ENCODE data around the gene NSUN7.
"Not testable (repeated sequence)": the region's sequence is repeated elsewhere in the genome, so short reads cannot be mapped to it uniquely, and the experiment has no call there.

NSUN7 gene
- total RNA-seq = 0.04 to 1.2 (median 0.05) reads per million in 3 experiments

GRCh38 chr4:40749717-40750460 is at the start of gene NSUN7:
TSS of gene NSUN7 (plus strand) at chr4:40749955. CDS start at chr4:40750694, 739 bp downstream.
- no peak for DNase-seq

- DNase-seq = peak; percentile 6
These were observed 47.5 kb upstream of the NSUN7 start for GRCh38 chr4:40702137-40702799.

- DNase-seq = no peak
These were observed 47.0 kb upstream of the NSUN7 start for GRCh38 chr4:40702800-40703151.

- no peak for DNase-seq
These were observed 45.7 kb upstream of the NSUN7 start for GRCh38 chr4:40704073-40704472.

GRCh38 chr4:40710484-40711254 is 39.1 kb upstream of the NSUN7 start:
- DNase-seq = no peak

- DNase-seq = not testable (repeated sequence)
These were observed 36.8 kb upstream of the NSUN7 start for GRCh38 chr4:40713001-40713400.

GRCh38 chr4:40713798-40714197 is 36.0 kb upstream of the NSUN7 start:
- no peak for DNase-seq

GRCh38 chr4:40718586-40718985 is 31.2 kb upstream of the NSUN7 start:
- DNase-seq = no peak

GRCh38 chr4:40719008-40719623 is 30.6 kb upstream of the NSUN7 start:
- DNase-seq = no peak

- no peak for DNase-seq
These were observed 29.4 kb upstream of the NSUN7 start for GRCh38 chr4:40720351-40720750.

- no peak for DNase-seq
These were observed 28.8 kb upstream of the NSUN7 start for GRCh38 chr4:40720916-40721315.

- DNase-seq = no peak
These were observed 28.0 kb upstream of the NSUN7 start for GRCh38 chr4:40721730-40722171.

GRCh38 chr4:40722576-40723161 is 27.1 kb upstream of the NSUN7 start:
- peak; percentile 4 for DNase-seq

- DNase-seq = no peak
These were observed 26.0 kb upstream of the NSUN7 start for GRCh38 chr4:40723728-40724127.

GRCh38 chr4:40728333-40728732 is 21.4 kb upstream of the NSUN7 start:
- no peak for DNase-seq

GRCh38 chr4:40729555-40729954 is 20.2 kb upstream of the NSUN7 start:
- DNase-seq = no peak

GRCh38 chr4:40730091-40730679 is 19.6 kb upstream of the NSUN7 start:
- DNase-seq = no peak

GRCh38 chr4:40731361-40731760 is 18.4 kb upstream of the NSUN7 start:
- no peak for DNase-seq

- DNase-seq = no peak
These were observed 17.9 kb upstream of the NSUN7 start for GRCh38 chr4:40731792-40732245.

- DNase-seq = no peak
These were observed 16.0 kb upstream of the NSUN7 start for GRCh38 chr4:40733752-40734151.

GRCh38 chr4:40734497-40734896 is 15.3 kb upstream of the NSUN7 start:
- no peak for DNase-seq

- DNase-seq = no peak
These were observed 12.8 kb upstream of the NSUN7 start for GRCh38 chr4:40736910-40737309.
